Measurements from ENCODE around the gene MSTN. TPM values are rescaled to one million over a fixed set of nuclear protein-coding genes. Genes with fewer than 3 reads are reported as not detected.
"Not testable (repeated sequence)": the region's sequence is repeated elsewhere in the genome, so short reads cannot be mapped to it uniquely, and the experiment has no call there.

Gene MSTN
- total RNA-seq, 4 donors from 2014 or later, result 0.23 to 0.42 (median 0.33) TPM; not detected in 1

DNA sequence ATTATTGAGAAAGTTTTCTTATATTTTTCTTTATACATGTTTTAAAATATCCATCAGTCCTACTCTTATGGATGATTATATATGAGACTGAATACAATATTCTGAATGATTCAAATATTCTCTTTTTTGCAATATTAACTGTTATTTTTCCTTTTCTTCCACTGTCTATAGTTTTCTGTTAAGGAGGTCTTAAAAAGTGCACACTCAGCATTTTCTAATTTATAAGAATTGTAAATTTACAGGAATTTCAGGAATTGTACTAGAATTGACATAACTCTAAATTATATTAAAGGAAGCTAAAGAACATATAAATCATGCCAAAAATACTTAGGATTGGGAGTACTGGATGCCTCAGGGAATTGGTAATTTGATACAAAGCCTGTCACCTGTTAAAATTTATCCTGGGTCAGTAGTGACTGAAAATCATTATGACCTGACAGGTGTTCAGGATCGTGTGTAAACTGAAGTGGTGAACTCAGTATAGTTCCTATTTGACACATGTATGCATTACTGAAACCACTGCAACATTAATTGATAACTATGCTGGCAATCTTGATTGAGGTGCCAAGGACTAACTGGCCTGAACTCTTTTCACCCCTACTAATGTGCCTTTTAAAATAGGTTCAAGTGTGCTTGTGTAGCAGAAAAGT is 30.4 kb downstream of the MSTN start:
- intact Hi-C loops (cut with DNase I), result no loop called here
- TF ChIP-seq POLR2AphosphoS5 (IDR thresholded peaks at IDR 0.05), result no peak
- TF ChIP-seq, protein P1, sequence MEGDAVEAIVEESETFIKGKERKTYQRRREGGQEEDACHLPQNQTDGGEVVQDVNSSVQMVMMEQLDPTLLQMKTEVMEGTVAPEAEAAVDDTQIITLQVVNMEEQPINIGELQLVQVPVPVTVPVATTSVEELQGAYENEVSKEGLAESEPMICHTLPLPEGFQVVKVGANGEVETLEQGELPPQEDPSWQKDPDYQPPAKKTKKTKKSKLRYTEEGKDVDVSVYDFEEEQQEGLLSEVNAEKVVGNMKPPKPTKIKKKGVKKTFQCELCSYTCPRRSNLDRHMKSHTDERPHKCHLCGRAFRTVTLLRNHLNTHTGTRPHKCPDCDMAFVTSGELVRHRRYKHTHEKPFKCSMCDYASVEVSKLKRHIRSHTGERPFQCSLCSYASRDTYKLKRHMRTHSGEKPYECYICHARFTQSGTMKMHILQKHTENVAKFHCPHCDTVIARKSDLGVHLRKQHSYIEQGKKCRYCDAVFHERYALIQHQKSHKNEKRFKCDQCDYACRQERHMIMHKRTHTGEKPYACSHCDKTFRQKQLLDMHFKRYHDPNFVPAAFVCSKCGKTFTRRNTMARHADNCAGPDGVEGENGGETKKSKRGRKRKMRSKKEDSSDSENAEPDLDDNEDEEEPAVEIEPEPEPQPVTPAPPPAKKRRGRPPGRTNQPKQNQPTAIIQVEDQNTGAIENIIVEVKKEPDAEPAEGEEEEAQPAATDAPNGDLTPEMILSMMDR (IDR thresholded peaks at IDR 0.05), result no peak
- TF ChIP-seq EP300 (IDR thresholded peaks at IDR 0.05), result no peak
- TF ChIP-seq POLR2A (IDR thresholded peaks at IDR 0.05; ENCODE audit: low read depth), result no peak
- no peak overlapping the region for H3K4me3 ChIP-seq
- H3K36me3 ChIP-seq, result no peaks in the 10 kb centered on the region
- WGBS, result 58% methylated on average over 1 of the region's 1 CpG
- no peaks in the 10 kb centered on the region for H3K9me3 ChIP-seq
- no peak overlapping the region for H3K27ac ChIP-seq (replicated peaks in 1 of 4)
- no peaks in the 10 kb centered on the region for H3K27me3 ChIP-seq
- no peaks in the 10 kb centered on the region for H3K4me1 ChIP-seq
- no peak for DNase-seq (ENCODE audit: extremely low spot score)

DNA sequence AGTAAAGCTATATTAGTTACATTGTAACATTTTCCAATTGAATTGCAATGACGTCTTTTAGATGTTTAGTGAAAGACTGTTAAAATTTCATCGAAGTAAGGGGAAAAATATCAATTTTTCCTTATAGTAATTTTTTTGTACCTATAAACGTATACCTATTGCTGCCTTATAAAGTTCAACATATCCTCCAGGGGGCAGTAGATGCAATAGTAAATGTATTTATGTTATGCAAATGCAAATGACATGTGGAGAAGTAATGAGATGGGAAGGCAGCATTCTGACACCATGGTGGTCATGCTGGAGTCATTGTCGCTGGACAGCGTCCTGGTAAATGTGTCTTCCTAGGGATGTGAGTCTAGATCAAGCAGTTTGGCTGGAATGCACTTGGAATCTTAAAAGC is 38.7 kb downstream of the MSTN start:
- Histone ChIP-seq H3K36me3 (no peaks in the 10 kb centered on the region), H3K4me3 (no peak overlapping the region), H3K4me1 (no peaks in the 10 kb centered on the region), H3K9me3 (peaks cover 0 to 4% (median 0%) of the 10 kb centered on the region in 4 donors), H3K27ac (replicated peaks in 1 of 4) (no peak overlapping the region), H3K27me3 (no peaks in the 10 kb centered on the region)
- 31% methylated on average over 5 of the region's 5 CpGs for WGBS
- TF ChIP-seq EP300 (IDR thresholded peaks at IDR 0.05) (no peak), POLR2A (IDR thresholded peaks at IDR 0.05; ENCODE audit: low read depth) (no peak), POLR2AphosphoS5 (IDR thresholded peaks at IDR 0.05) (no peak)
- TF ChIP-seq, protein P1 (IDR thresholded peaks at IDR 0.05), result peak in 2 of 3 experiments; percentile 30 to 37
- no peak for DNase-seq (ENCODE audit: extremely low spot score)
- intact Hi-C loops (cut with DNase I), result no loop called here

DNA sequence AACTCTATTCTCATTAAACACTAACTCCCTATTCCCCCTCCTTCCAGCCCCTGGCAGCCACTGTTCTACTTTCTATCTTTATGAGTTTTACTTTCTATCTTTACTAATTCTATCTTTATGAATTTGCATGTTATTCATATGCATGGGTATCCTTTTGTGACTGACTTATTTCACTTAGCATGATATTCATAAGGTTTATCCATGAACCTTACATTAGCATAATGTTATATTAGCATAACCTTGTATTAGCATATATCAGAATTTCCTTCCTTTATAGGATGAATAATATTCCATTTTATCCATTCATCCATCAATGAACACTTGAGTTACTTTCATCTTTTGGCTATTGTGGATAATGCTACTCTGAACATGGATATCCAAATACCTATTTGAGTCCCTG is 41.8 kb downstream of the MSTN start:
- Histone ChIP-seq H3K4me3 (no peak overlapping the region), H3K4me1 (no peaks in the 10 kb centered on the region), H3K27ac (replicated peaks in 1 of 4) (no peak overlapping the region), H3K36me3 (no peaks in the 10 kb centered on the region), H3K9me3 (peaks cover 0 to 22% (median 15%) of the 10 kb centered on the region in 4 donors), H3K27me3 (no peaks in the 10 kb centered on the region)
- intact Hi-C loops (cut with DNase I), result no loop called here
- no peak for TF ChIP-seq EP300 (IDR thresholded peaks at IDR 0.05)
- no peak for TF ChIP-seq POLR2A (IDR thresholded peaks at IDR 0.05; ENCODE audit: low read depth)
- TF ChIP-seq, protein P1 (IDR thresholded peaks at IDR 0.05), result no peak
- no peak for TF ChIP-seq POLR2AphosphoS5 (IDR thresholded peaks at IDR 0.05)
- DNase-seq (ENCODE audit: extremely low spot score), result no peak

DNA sequence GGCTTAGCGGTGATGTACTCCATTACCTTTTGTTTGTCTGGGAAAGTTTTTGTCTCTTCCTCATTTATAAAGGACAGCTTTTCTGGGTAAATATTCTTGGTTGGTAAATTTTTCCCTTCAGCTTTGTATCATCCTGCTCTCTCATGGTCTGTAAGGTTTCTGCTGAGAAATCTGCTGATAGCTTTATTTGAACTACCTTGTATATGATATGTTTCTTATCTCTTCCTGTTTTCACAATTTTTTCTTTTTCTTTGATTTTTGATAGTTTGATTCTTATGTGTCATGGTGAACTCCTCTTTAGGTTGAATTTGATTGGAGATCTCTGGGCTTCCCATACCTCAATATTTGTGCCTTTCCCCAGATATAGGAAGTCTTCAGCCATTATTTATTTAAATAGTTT is 44.7 kb downstream of the MSTN start:
- Histone ChIP-seq H3K36me3 (no peaks in the 10 kb centered on the region), H3K4me1 (no peaks in the 10 kb centered on the region), H3K9me3 (peaks cover 0 to 33% (median 23%) of the 10 kb centered on the region in 4 donors), H3K27me3 (no peaks in the 10 kb centered on the region), H3K27ac (replicated peaks in 1 of 4) (no peak overlapping the region), H3K4me3 (no peak overlapping the region)
- no peak for DNase-seq (ENCODE audit: extremely low spot score)
- intact Hi-C loops (cut with DNase I), result no loop called here
- TF ChIP-seq POLR2AphosphoS5 (IDR thresholded peaks at IDR 0.05) (no peak), POLR2A (IDR thresholded peaks at IDR 0.05; ENCODE audit: low read depth) (no peak), EP300 (IDR thresholded peaks at IDR 0.05) (no peak)
- TF ChIP-seq, protein P1 (IDR thresholded peaks at IDR 0.05), result no peak
- WGBS, result 87% methylated on average over 1 of the region's 1 CpG

DNA sequence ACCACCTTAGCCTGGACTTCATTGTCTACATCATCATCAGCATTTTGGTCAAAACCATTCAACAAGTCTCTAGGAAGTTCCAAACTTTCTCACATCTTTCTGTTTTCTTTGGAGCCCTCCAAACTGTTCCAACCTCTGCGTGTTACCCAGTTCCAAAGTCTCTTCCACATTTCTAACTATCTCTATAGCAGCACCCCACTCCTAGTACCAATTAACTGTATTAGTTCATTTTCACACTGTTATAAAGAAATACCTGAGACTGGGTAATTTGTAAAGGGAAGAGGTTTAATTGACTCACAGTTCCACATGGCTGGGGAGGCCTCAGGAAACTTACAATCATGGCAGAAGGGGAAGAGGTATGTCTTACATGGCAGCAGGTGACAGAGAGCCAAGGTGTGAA is 46.6 kb downstream of the MSTN start:
- peaks cover 0 to 38% (median 23%) of the 10 kb centered on the region in 4 donors for H3K9me3 ChIP-seq
- H3K4me1 ChIP-seq; H3K27ac ChIP-seq (replicated peaks in 1 of 4); H3K27me3 ChIP-seq; intact Hi-C loops (cut with DNase I); H3K36me3 ChIP-seq; H3K4me3 ChIP-seq; DNase-seq (ENCODE audit: extremely low spot score): not testable (repeated sequence)
- 67% methylated on average over 1 of the region's 1 CpG for WGBS

Measured in esophagus muscularis mucosa (tissue), 4 donors.